Astrocyte (in vitro differentiated cells and primary cell): ENCODE results near the gene P3H2.

ENCODE experiments used
- EZH2 ChIP-seq: IDR thresholded peaks from 2 replicates; pipeline ENCODE4 v1.6.1; 2012; ENCODE audit warnings: mild to moderate bottlenecking, low read length, inconsistent platforms; ENCODE audit not compliant: insufficient read depth
- TF ChIP-seq, protein P1 (sequence below): IDR thresholded peaks from 2 replicates; pipeline ENCODE4 v1.5.1; 2011; ENCODE audit warnings: low read depth, mild to moderate bottlenecking, inconsistent platforms, low read length, moderate library complexity; ENCODE audit not compliant: insufficient read depth

DNA sequence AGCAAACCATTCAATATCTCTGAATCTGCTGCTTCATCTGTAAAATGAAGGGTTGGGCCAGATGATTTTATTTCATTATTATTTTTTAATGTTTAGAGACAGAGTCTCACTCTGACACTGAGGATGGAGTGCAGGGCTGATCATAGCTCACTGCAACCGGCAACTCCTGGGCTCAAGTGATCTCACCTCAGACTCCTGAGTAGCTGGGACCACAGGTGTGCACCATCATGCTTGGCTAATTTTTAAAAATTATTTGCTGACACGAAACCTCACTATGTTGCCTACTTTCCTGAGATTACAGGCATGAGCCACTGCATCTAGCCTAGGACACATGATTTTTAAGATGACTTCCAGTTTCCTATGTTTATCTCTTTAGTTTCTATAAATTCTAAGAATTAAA lies 105.8 kb downstream of the P3H2 start:
- TF ChIP-seq, protein P1, sequence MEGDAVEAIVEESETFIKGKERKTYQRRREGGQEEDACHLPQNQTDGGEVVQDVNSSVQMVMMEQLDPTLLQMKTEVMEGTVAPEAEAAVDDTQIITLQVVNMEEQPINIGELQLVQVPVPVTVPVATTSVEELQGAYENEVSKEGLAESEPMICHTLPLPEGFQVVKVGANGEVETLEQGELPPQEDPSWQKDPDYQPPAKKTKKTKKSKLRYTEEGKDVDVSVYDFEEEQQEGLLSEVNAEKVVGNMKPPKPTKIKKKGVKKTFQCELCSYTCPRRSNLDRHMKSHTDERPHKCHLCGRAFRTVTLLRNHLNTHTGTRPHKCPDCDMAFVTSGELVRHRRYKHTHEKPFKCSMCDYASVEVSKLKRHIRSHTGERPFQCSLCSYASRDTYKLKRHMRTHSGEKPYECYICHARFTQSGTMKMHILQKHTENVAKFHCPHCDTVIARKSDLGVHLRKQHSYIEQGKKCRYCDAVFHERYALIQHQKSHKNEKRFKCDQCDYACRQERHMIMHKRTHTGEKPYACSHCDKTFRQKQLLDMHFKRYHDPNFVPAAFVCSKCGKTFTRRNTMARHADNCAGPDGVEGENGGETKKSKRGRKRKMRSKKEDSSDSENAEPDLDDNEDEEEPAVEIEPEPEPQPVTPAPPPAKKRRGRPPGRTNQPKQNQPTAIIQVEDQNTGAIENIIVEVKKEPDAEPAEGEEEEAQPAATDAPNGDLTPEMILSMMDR: no peak
- TF ChIP-seq EZH2: no peak
